Right lobe of liver (tissue), 6 donors: ENCODE measurements around the gene DGKA. TPM values are rescaled to one million over a fixed set of nuclear protein-coding genes. Genes with fewer than 3 reads are reported as not detected.

Source experiments
- ATAC-seq, 4 donors: fragments of 200-7000 bp; cut with Tn5 transposase; one replicate each; pipeline ENCODE4 v1.9.1; 2020; ENCODE audit warnings: mild to moderate bottlenecking in 4 of 4, moderate library complexity in 4 of 4
- DNase-seq, 3 donors: peaks; one replicate each; pipeline ENCODE4 v3.0.0-alpha.2; 2020
- H3K27ac ChIP-seq, 3 donors: fragments of 200-600 bp; one replicate each; pipeline ENCODE4 v1.8.0; 2022
- H3K27me3 ChIP-seq, 2 donors: fragments of 200-600 bp; one replicate each; pipeline ENCODE4 v1.8.0; 2022
- H3K36me3 ChIP-seq, 4 donors: fragments of 200-600 bp; sonication (generic) in 1 of 4; one replicate each; pipeline versions ENCODE4 v1.5.1 to v1.8.0; 2017 to 2022; ENCODE audit warnings: control low read depth in 1 of 4
- H3K4me1 ChIP-seq, 4 donors: fragments of 200-600 bp; sonication (generic) in 1 of 4; one replicate each; pipeline versions ENCODE4 v1.5.1 to v1.8.0; 2017 to 2022; ENCODE audit warnings: control low read depth in 1 of 4
- H3K4me3 ChIP-seq, 3 donors: fragments of 200-600 bp; one replicate each; pipeline ENCODE4 v1.8.0; 2022
- H3K9me3 ChIP-seq, 4 donors: fragments of 200-600 bp; sonication (generic) in 1 of 4; one replicate each; pipeline versions ENCODE4 v1.5.1 to v1.8.0; 2017 to 2022; ENCODE audit warnings: control low read depth in 1 of 4
- POLR2A ChIP-seq: fragments of 450-650 bp; IDR thresholded peaks from one replicate; pipeline ENCODE4 v1.6.1; 2017; ENCODE audit warnings: antibody characterized with exemption, mild to moderate bottlenecking
- WGBS: methylation state at CpG from one replicate; pipeline ENCODE4 v1.1.6; 2018; ENCODE audit warnings: low coverage, low lambda C conversion rate; ENCODE audit not compliant: insufficient coverage; ENCODE audit errors: missing lambda C conversion rate; 5-methylcytosine and 5-hydroxymethylcytosine counted together
- intact Hi-C, 2 donors: fragments of 100-400 bp; cut with DNase I; formaldehyde crosslinking; loops; one replicate each; pipeline versions ENCODE4 v1.11.2 to v1.14.1; 2022
- total RNA-seq, 6 experiments: library from RNA; depleted of rRNA in 2 of 6; stranded (reverse); fragments of >200 nt in 2 of 6; fragmentation: NEBNext Ultra II Directional in 3 of 6; extraction: Animal tissue kit (Norgen Biotek cat#: 25700) in 3 of 6; gene quantifications; one replicate each; pipeline versions ENCODE4 v1.1.0 to v1.2.4, GENCODE V29; 2016 to 2023
- TF ChIP-seq, protein P1 (sequence below), 4 donors: fragments of 200-600 bp in 3 of 4; fragments of 450-650 bp in 1 of 4; IDR thresholded peaks; one replicate each; pipeline versions ENCODE4 v1.5.1 to v1.8.0; 2016 to 2022; ENCODE audit warnings: antibody characterized with exemption in 4 of 4, mild to moderate bottlenecking in 2 of 4
- donor health status: DM: no; HTN: yes; CAD: no.
- donor health status: DM: no; HTN: no; CAD: no.
- donor health status: DM: no; HTN: no; CAD: no.
- donor health status: DM: no; HTN: yes; CAD: no.
- donor health status: DM: no; HTN: yes; CAD: no.

The DGKA gene
- total RNA-seq, 6 experiments from 2014 or later, result 2.7 to 7.6 (median 4.9) TPM

DNA sequence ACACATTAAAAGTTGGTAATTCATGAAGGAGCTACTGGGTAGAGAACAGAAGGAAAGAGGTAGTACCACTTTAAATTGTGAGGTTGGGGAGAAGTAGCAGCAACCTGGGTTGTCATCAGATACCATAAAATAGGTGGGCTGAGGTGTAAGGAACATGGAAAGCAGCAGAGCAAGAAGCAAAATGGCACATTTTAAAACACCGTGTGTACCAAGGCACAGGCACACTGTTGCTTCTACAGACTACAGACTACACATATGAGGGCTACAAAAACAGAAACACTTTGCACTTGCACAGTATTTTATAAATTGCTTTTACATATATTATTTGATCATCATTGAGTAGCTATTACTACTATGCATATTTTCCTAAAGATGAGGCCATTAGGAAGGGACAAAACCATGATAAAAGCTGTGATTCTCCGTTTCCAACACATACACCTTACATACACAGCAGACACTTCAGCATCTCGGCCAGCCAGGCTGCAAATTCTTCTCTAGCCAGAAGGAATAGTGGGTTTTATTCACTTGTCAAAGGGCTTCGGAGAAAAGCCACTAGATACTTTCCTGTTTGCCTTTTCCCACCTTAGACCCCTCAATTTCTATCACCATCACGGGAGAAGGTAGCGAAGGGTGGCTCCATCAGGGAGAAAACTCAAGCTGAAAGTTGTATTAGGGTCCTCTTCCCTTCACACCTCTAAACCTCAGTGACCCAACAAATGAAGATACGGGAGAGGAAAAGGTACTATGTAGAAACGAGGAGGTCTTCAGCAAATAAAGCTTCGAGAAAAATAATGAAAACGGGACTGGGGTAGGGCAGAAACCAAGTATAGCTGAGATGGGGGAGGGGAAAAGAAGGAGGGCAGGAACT lies 4.9 kb upstream of the DGKA start:
- no peak for ATAC-seq
- no peak for DNase-seq
- H3K27ac ChIP-seq, result peak overlapping the region; percentile 91 to 95 (median 93)
- peak overlapping the region; percentile 87 to 97 (median 96) for H3K4me3 ChIP-seq
- H3K27me3 ChIP-seq, result no peaks in the 10 kb centered on the region
- peaks cover 0 to 7% (median 0%) of the 10 kb centered on the region in 4 donors for H3K36me3 ChIP-seq
- H3K9me3 ChIP-seq, result no peaks in the 10 kb centered on the region
- 16% methylated on average over 10 of the region's 10 CpGs for WGBS
- intact Hi-C loops, result no loop called here
- peaks cover 0 to 13% (median 3%) of the 10 kb centered on the region in 4 donors for H3K4me1 ChIP-seq
- TF ChIP-seq, protein P1, sequence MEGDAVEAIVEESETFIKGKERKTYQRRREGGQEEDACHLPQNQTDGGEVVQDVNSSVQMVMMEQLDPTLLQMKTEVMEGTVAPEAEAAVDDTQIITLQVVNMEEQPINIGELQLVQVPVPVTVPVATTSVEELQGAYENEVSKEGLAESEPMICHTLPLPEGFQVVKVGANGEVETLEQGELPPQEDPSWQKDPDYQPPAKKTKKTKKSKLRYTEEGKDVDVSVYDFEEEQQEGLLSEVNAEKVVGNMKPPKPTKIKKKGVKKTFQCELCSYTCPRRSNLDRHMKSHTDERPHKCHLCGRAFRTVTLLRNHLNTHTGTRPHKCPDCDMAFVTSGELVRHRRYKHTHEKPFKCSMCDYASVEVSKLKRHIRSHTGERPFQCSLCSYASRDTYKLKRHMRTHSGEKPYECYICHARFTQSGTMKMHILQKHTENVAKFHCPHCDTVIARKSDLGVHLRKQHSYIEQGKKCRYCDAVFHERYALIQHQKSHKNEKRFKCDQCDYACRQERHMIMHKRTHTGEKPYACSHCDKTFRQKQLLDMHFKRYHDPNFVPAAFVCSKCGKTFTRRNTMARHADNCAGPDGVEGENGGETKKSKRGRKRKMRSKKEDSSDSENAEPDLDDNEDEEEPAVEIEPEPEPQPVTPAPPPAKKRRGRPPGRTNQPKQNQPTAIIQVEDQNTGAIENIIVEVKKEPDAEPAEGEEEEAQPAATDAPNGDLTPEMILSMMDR (IDR thresholded peaks at IDR 0.05), result no peak
- no peak for TF ChIP-seq POLR2A

DNA sequence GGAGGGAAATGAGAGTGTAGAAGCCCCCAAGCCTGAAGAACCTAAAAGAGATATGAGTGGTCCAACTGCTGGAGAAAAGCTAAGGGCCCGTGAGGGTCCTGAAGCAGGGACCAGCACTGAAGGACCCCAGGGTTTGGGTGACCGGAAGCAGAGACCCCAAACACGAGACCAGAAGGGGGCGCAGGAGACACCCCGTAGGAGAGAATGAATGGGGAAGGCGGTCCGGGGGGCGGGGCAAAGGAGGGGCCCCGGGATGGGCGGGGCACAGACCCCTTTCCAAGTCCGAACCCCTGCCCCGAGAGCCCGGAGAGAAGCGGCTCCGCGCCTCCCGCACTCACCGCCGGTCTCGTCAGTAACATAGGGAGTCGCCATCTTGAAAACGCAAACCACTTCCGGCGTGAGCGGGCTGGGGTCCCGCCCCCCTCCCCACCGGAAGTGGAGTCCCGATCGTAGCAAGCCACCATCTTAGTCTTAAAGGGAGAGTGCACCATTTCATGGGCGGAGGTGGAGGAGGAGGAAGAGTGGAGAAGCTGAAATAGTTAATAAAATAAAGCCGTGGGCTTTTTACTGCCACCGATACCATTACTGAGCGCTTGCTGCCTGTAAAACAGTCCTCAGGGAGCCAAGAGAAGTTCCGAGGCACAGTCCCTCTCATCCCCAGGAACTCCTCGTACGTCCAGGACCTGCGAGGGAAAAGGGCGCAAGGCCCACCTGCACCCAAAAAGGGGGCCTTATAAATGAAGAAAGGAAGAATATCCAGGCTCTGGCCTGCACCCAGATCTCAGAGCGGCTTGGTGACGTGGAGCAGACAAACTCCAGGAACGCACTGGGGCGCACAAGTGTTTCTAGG lies 4.0 kb upstream of the DGKA start:
- peaks cover 0 to 16% (median 3%) of the 10 kb centered on the region in 4 donors for H3K4me1 ChIP-seq
- intact Hi-C loops, result no loop called here

DNA sequence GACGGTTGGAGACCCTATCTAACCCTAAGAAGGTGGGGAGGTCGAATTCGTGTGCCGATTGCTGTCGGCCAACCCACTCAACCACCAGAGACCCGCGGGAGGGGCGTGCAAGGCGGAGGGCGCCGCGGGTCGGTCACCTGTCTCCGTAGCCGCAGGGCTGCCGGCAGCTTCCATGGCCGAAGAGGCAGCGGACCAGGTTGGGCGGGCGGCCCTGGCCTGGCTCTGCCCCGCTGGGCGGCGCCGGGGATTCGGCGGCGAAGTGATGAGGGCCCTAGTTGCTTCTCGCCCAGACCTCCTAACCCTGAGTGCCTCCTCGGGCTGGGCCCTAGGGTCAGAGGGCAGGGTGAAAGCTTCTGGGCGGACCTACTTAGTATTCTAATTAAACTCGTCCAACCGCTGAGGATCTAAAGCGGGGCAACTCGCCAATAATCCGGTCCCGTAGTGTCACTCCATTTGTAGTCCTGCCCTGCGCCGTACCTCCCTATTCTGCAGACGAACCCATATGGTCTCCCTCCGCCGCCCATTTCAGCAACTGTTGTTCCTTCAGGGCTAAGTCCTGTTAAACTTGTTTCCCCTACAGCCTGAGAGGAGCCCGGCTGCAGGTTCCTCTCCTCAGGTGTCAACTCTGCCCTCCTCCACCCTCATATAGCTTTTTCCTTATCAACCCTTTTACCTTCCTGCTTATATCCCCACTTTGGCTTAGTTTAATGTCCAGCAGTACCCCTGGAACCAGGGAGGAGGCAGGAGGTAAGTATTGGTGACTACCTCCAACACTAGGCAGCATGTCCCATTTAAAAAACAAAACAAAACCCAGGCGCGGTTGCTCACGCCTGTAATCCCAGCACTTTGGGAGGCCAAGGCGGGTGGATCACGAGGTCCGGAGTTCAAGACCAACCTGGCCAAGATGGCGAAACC lies 3.1 kb upstream of the DGKA start, which contains the start of gene PYM1:
PYM1 (minus strand) TSS at position 307 of the 915 bp plus-strand sequence; CDS start at position 174, 133 bp downstream.
- H3K4me3 ChIP-seq, result peak within 1 kb of the TSS; percentile 87 to 97 (median 96)
- H3K27me3 ChIP-seq, result no peaks in the 10 kb centered on the region
- ATAC-seq (peak; percentile 71 to 86 (median 81)), DNase-seq (peak; percentile 88 to 94 (median 92))
- intact Hi-C loops, result no loop called here
- H3K27ac ChIP-seq, result peak within 1 kb of the TSS; percentile 91 to 95 (median 93)
- TF ChIP-seq POLR2A, result peak; percentile 76
- TF ChIP-seq, protein P1 (IDR thresholded peaks at IDR 0.05), result no peak
- peaks cover 0 to 16% (median 3%) of the 10 kb centered on the region in 4 donors for H3K4me1 ChIP-seq
- no peaks in the 10 kb centered on the region for H3K9me3 ChIP-seq
- WGBS, result 8% methylated on average over 19 of the region's 49 CpGs
- no peaks in the 10 kb centered on the region for H3K36me3 ChIP-seq

More for the DNA sequence above, 4.0 kb upstream of the DGKA start:
- peak overlapping the region; percentile 91 to 95 (median 93) for H3K27ac ChIP-seq
- peak; percentile 30 for TF ChIP-seq POLR2A
- TF ChIP-seq, protein P1 (IDR thresholded peaks at IDR 0.05), result peak; percentile 56 to 79 (median 66)
- no peaks in the 10 kb centered on the region for H3K9me3 ChIP-seq
- H3K27me3 ChIP-seq, result no peaks in the 10 kb centered on the region
- ATAC-seq, result peak; percentile 75 to 83 (median 80)
- H3K4me3 ChIP-seq, result peak overlapping the region; percentile 87 to 97 (median 96)
- peak; percentile 86 to 90 (median 89) for DNase-seq
- under 1% methylated on average over 36 of the region's 42 CpGs for WGBS
- peaks cover 0 to 5% (median 0%) of the 10 kb centered on the region in 4 donors for H3K36me3 ChIP-seq
